ENCODE data around the gene FAF1.
"Not testable (repeated sequence)": the region's sequence is repeated elsewhere in the genome, so short reads cannot be mapped to it uniquely, and the experiment has no call there.

The FAF1 gene

GRCh38 chr1:50831300-50832061, 128.6 kb downstream of the FAF1 start:
- no peak for TF ChIP-seq CTCF (conservative IDR thresholded peaks at IDR 0.05; ENCODE audit: low read depth)
- CTCF ChIA-PET: no interaction called here
- no peak for DNase-seq (ENCODE audit: low spot score)
- POLR2A ChIA-PET (ENCODE audit: low non-redundant PET): interaction anchor here (0.7 kb wide), 1 partner anchor 68 kb away, joined by 4 read pairs; no protein-coding TSS in a partner anchor
- no peak overlapping the region for H3K27ac ChIP-seq

GRCh38 chr1:50830621-50831020, 129.4 kb downstream of the FAF1 start:
- H3K27ac ChIP-seq: no peak overlapping the region
- CTCF ChIA-PET: no interaction called here
- POLR2A ChIA-PET (ENCODE audit: low non-redundant PET): no interaction called here
- DNase-seq (ENCODE audit: low spot score): no peak
- no peak for TF ChIP-seq CTCF (conservative IDR thresholded peaks at IDR 0.05; ENCODE audit: low read depth)

- DNase-seq (ENCODE audit: low spot score): no peak
- H3K27ac ChIP-seq: no peak overlapping the region
- no peak for TF ChIP-seq CTCF (conservative IDR thresholded peaks at IDR 0.05; ENCODE audit: low read depth)
- ChIA-PET POLR2A (ENCODE audit: low non-redundant PET) (no interaction called here), CTCF (no interaction called here)
These were observed 130.8 kb downstream of the FAF1 start for GRCh38 chr1:50829014-50829958.

- CTCF ChIA-PET: no interaction called here
- no peak overlapping the region for H3K27ac ChIP-seq
- DNase-seq (ENCODE audit: low spot score): no peak
- TF ChIP-seq CTCF (conservative IDR thresholded peaks at IDR 0.05; ENCODE audit: low read depth): no peak
- POLR2A ChIA-PET (ENCODE audit: low non-redundant PET): no interaction called here
These were observed 132.5 kb downstream of the FAF1 start for GRCh38 chr1:50827546-50827945.

GRCh38 chr1:50826792-50827191, 133.3 kb downstream of the FAF1 start:
- CTCF ChIA-PET; H3K27ac ChIP-seq; POLR2A ChIA-PET (ENCODE audit: low non-redundant PET); DNase-seq (ENCODE audit: low spot score): not testable (repeated sequence)

- DNase-seq (ENCODE audit: low spot score): no peak
- CTCF ChIA-PET: interaction anchor here (0.7 kb wide), 1 partner anchor 370 kb away, joined by 3 read pairs; no protein-coding TSS in a partner anchor
- POLR2A ChIA-PET (ENCODE audit: low non-redundant PET): no interaction called here
- no peak overlapping the region for H3K27ac ChIP-seq
- no peak for TF ChIP-seq CTCF (conservative IDR thresholded peaks at IDR 0.05; ENCODE audit: low read depth)
These were observed 137.9 kb downstream of the FAF1 start for GRCh38 chr1:50822035-50822776.

Data from RWPE1 (cell line).